MM.1S (cell line): Measurements from ENCODE around the gene RNU11.
"Not testable (repeated sequence)": the region's sequence is repeated elsewhere in the genome, so short reads cannot be mapped to it uniquely, and the experiment has no call there.

Experiments used
- DNase-seq: peaks from one replicate; pipeline ENCODE4 v3.0.0-alpha.2; 2015
- H2AFZ ChIP-seq: fragments of 300-600 bp; sonication (generic); 2 replicates; pipeline ENCODE4 v1.6.0; 2016; ENCODE audit warnings: antibody characterized with exemption, low read length
- H3F3A ChIP-seq: fragments of 300-600 bp; sonication (generic); 2 replicates; pipeline ENCODE4 v1.6.1; 2016; ENCODE audit warnings: mild to moderate bottlenecking, antibody characterized with exemption, low read length, moderate library complexity, mixed read lengths; ENCODE audit not compliant: insufficient read depth
- H3K27ac ChIP-seq: fragments of 300-600 bp; sonication (generic); 2 replicates; pipeline ENCODE4 v1.5.1; 2016; ENCODE audit warnings: mild to moderate bottlenecking, low read length
- H3K27me3 ChIP-seq: fragments of 300-600 bp; sonication (generic); replicated peaks from 2 replicates; pipeline ENCODE4 v1.6.0; 2016; ENCODE audit warnings: low read length; ENCODE audit not compliant: insufficient read depth
- H3K36me3 ChIP-seq: fragments of 300-600 bp; sonication (generic); replicated peaks from 2 replicates; pipeline ENCODE4 v1.6.1; 2016; ENCODE audit warnings: mild to moderate bottlenecking, low read length, mixed read lengths; ENCODE audit not compliant: insufficient read depth
- H3K4me1 ChIP-seq: fragments of 300-600 bp; sonication (generic); 2 replicates; pipeline ENCODE4 v1.6.1; 2016; ENCODE audit warnings: low read length, mixed read lengths
- H3K4me2 ChIP-seq: fragments of 300-600 bp; sonication (generic); 2 replicates; pipeline ENCODE4 v1.6.0; 2016; ENCODE audit warnings: low read depth, low read length
- H3K4me3 ChIP-seq: fragments of 300-600 bp; sonication (generic); 2 replicates; pipeline ENCODE4 v1.5.1; 2016; ENCODE audit warnings: low read length, mixed read lengths
- H3K79me2 ChIP-seq: fragments of 300-600 bp; sonication (generic); 2 replicates; pipeline ENCODE4 v1.6.1; 2016; ENCODE audit warnings: mixed run types, low read length, mixed read lengths
- H3K9ac ChIP-seq: fragments of 300-600 bp; sonication (generic); 2 replicates; pipeline ENCODE4 v1.6.1; 2016; ENCODE audit warnings: low read length, mixed read lengths
- H3K9me2 ChIP-seq: fragments of 300-600 bp; sonication (generic); replicated peaks from 2 replicates; pipeline ENCODE4 v1.6.1; 2016; ENCODE audit warnings: mild to moderate bottlenecking, low read length, mixed read lengths; ENCODE audit not compliant: insufficient read depth
- H3K9me3 ChIP-seq: fragments of 300-600 bp; sonication (generic); replicated peaks from 2 replicates; pipeline ENCODE4 v1.6.1; 2016; ENCODE audit warnings: mild to moderate bottlenecking, low read length, mixed read lengths; ENCODE audit not compliant: insufficient read depth
- H4K20me1 ChIP-seq: fragments of 300-600 bp; sonication (generic); 2 replicates; pipeline ENCODE4 v1.6.1; 2016; ENCODE audit warnings: mild to moderate bottlenecking, low read length, moderate library complexity, mixed read lengths; ENCODE audit not compliant: insufficient read depth
- CTCF ChIP-seq: fragments of 300-600 bp; sonication (generic); IDR thresholded peaks from 2 replicates; pipeline ENCODE4 v1.5.1; 2016; ENCODE audit warnings: antibody characterized with exemption, low read length, mixed read lengths
- EZH2 ChIP-seq: fragments of 300-600 bp; sonication (generic); optimal IDR thresholded peaks from 2 replicates; pipeline ENCODE3; 2017; ENCODE audit warnings: low read depth, mild to moderate bottlenecking, antibody characterized with exemption, low read length, mixed read lengths
- EZH2phosphoT487 ChIP-seq: fragments of 300-600 bp; sonication (generic); IDR thresholded peaks from 2 replicates; pipeline ENCODE4 v1.6.1; 2018; ENCODE audit warnings: antibody characterized with exemption, low read length

RNU11 gene

GRCh38 chr1:28653870-28654269, 5.5 kb downstream of the RNU11 start:
- H2AFZ ChIP-seq, DNase-seq, H3K36me3 ChIP-seq, H3K4me2 ChIP-seq, H3K4me1 ChIP-seq, H3K9me2 ChIP-seq, H3K9ac ChIP-seq, H3K27me3 ChIP-seq, H3K27ac ChIP-seq, H3K4me3 ChIP-seq, H3K9me3 ChIP-seq, H3F3A ChIP-seq, H4K20me1 ChIP-seq, H3K79me2 ChIP-seq: not testable (repeated sequence)
- 0 out of 2 replicates have a peak, but pooled peaks have one; percentile 6 for TF ChIP-seq CTCF

DNA sequence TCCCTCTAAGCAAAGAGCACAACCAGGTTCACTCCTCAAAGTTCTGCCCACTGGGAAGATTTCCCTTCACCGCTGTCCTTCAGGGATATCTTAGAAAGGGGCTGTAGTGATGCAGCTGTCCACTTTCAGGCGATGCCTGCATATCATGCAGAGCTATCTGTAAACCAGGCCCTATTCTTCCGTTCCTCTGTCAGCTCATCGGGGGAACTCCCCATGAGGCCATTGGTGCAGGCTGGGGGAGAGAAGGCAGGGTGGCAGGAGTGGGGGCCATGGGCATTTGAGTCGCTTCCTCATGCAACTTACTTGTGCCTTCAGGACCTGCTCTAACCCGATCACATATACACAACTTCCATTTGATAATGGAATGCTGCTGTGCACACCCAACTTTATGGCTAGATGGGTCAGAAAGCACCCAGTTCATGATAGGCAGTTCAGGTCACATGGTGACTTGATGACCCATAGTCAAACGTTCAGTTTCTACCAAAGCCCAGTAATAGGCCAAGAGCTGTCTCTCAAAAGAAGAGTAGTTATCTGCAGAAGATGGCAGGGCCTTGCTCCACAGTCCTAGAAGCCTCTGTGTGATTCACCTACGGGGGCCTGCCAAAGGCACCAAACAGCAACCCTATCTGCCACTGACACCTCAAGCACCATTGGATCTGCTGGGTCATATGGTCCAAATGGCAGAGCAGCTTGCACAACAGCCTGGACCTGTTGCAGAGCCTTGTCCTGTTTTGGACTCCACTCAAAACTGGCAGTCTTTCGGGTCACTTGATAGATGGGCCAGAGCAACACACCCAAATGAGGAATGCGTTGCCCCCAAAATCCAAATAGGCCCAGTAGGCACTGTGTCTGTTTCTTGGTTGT, 7.3 kb downstream of the RNU11 start:
- H3K4me3 ChIP-seq, H3K9ac ChIP-seq, H3K9me2 ChIP-seq, H3K36me3 ChIP-seq, H3K27ac ChIP-seq, H3K79me2 ChIP-seq, H2AFZ ChIP-seq, H3K27me3 ChIP-seq, H3K4me1 ChIP-seq, H4K20me1 ChIP-seq, H3F3A ChIP-seq, H3K4me2 ChIP-seq, DNase-seq, H3K9me3 ChIP-seq: not testable (repeated sequence)

- TF ChIP-seq EZH2 (no peak), CTCF (no peak), EZH2phosphoT487 (no peak)
- Histone ChIP-seq H3K27me3 (no peaks in the 10 kb centered on the region), H3K36me3 (no peaks in the 10 kb centered on the region), H3K79me2 (no peaks in the 10 kb centered on the region), H3K9me2 (no peaks in the 10 kb centered on the region), H2AFZ (no peak overlapping the region), H4K20me1 (no peaks in the 10 kb centered on the region), H3K9me3 (no peaks in the 10 kb centered on the region), H3K4me2 (no peak overlapping the region), H3K27ac (no peak overlapping the region), H3K4me3 (no peak overlapping the region), H3F3A (no peaks in the 10 kb centered on the region), H3K9ac (no peak overlapping the region), H3K4me1 (no peaks in the 10 kb centered on the region)
- no peak for DNase-seq
These were observed 7.9 kb downstream of the RNU11 start for GRCh38 chr1:28656335-28656734.

- Histone ChIP-seq H3K4me3 (no peak overlapping the region), H3K4me1 (peaks cover 5% of the 10 kb centered on the region), H4K20me1 (no peaks in the 10 kb centered on the region), H2AFZ (no peak overlapping the region), H3K9me2 (no peaks in the 10 kb centered on the region), H3F3A (peaks cover 3% of the 10 kb centered on the region; the same call in 1 of the 2 replicates), H3K27ac (no peak overlapping the region), H3K27me3 (no peaks in the 10 kb centered on the region), H3K36me3 (no peaks in the 10 kb centered on the region), H3K79me2 (0 out of 2 replicates have a peak, but pooled peaks cover 5% of the 10 kb centered on the region), H3K4me2 (no peak overlapping the region), H3K9me3 (no peaks in the 10 kb centered on the region), H3K9ac (no peak overlapping the region)
- TF ChIP-seq EZH2 (no peak), CTCF (no peak), EZH2phosphoT487 (no peak)
- DNase-seq: no peak
These were observed 15.6 kb downstream of the RNU11 start for GRCh38 chr1:28663871-28664470.
